Dedifferentiated amniotic fluid mesenchymal stem cell (primary cell): Measurements from ENCODE around the gene EPHB2.
"Not testable (repeated sequence)": the region's sequence is repeated elsewhere in the genome, so short reads cannot be mapped to it uniquely, and the experiment has no call there.

Source experiments
- DNase-seq: peaks from one replicate; pipeline ENCODE4 v3.0.0-alpha.2; 2016; ENCODE audit errors: extremely low spot score

Gene EPHB2

GRCh38 chr1:22836850-22837249 is 126.2 kb downstream of the EPHB2 start:
- no peak for DNase-seq

- DNase-seq = no peak
Measured at GRCh38 chr1:22837332-22837731, 126.7 kb downstream of the EPHB2 start.

GRCh38 chr1:22838965-22839364 is 128.3 kb downstream of the EPHB2 start:
- DNase-seq = no peak

- DNase-seq = no peak
Measured at GRCh38 chr1:22839806-22840205, 129.2 kb downstream of the EPHB2 start.

GRCh38 chr1:22841142-22841541 is 130.5 kb downstream of the EPHB2 start:
- no peak for DNase-seq

- DNase-seq = no peak
Measured at GRCh38 chr1:22841860-22842281, 131.2 kb downstream of the EPHB2 start.

GRCh38 chr1:22843441-22844183 is 133.0 kb downstream of the EPHB2 start:
- not testable (repeated sequence) for DNase-seq

- no peak for DNase-seq
Measured at GRCh38 chr1:22844621-22845020, 134.0 kb downstream of the EPHB2 start.

- no peak for DNase-seq
Measured at GRCh38 chr1:22845398-22845935, 134.8 kb downstream of the EPHB2 start.

- no peak for DNase-seq
Measured at GRCh38 chr1:22846458-22846857, 135.8 kb downstream of the EPHB2 start.

- DNase-seq = no peak
Measured at GRCh38 chr1:22847249-22847648, 136.6 kb downstream of the EPHB2 start.

GRCh38 chr1:22847709-22848108 is 137.1 kb downstream of the EPHB2 start:
- no peak for DNase-seq

GRCh38 chr1:22848405-22848804 is 137.8 kb downstream of the EPHB2 start:
- DNase-seq = no peak

- no peak for DNase-seq
Measured at GRCh38 chr1:22849770-22850169, 139.1 kb downstream of the EPHB2 start.

GRCh38 chr1:22850281-22850680 is 139.6 kb downstream of the EPHB2 start:
- DNase-seq = no peak

- DNase-seq = no peak
Measured at GRCh38 chr1:22850681-22851080, 140.0 kb downstream of the EPHB2 start.

- DNase-seq = no peak
Measured at GRCh38 chr1:22851517-22851916, 140.9 kb downstream of the EPHB2 start.

GRCh38 chr1:22852144-22852655 is 141.6 kb downstream of the EPHB2 start:
- DNase-seq = no peak

GRCh38 chr1:22853651-22854185 is 143.1 kb downstream of the EPHB2 start:
- DNase-seq = no peak

- DNase-seq = no peak
Measured at GRCh38 chr1:22854688-22855565, 144.3 kb downstream of the EPHB2 start.

GRCh38 chr1:22855668-22856606 is 145.3 kb downstream of the EPHB2 start:
- DNase-seq = no peak
